Pancreas (tissue), 10 donors: ENCODE measurements around the gene RNASE13. TPM values are rescaled to one million over a fixed set of nuclear protein-coding genes. Genes with fewer than 3 reads are reported as not detected.

Source experiments
- ATAC-seq, 4 donors: fragments of 200-7000 bp; cut with Tn5 transposase; one replicate each; pipeline versions ENCODE4 v1.8.0 to v1.9.1; 2020; ENCODE audit warnings: mild to moderate bottlenecking in 4 of 4, moderate library complexity in 4 of 4
- DNase-seq, 6 donors: peaks; one replicate each; pipeline ENCODE4 v3.0.0-alpha.2; 2020
- FAIRE-seq: peaks from 2 replicates; lab custom pipeline; 2012; peaks lifted over from hg19 to GRCh38; lab: Jason Lieb, UNC
- H3K27ac ChIP-seq, 4 donors: fragments of 200-600 bp; sonication (generic); 1 replicate in 3 of 4; 2 replicates in 1 of 4; pipeline versions ENCODE4 v1.5.0 to v1.8.0; 2020
- H3K27me3 ChIP-seq, 4 donors: fragments of 200-600 bp; one replicate each; pipeline ENCODE4 v1.8.0; 2021
- H3K36me3 ChIP-seq, 3 donors: fragments of 200-600 bp; sonication (generic) in 1 of 3; one replicate each; pipeline versions ENCODE4 v1.5.0 to v1.8.0; 2020 to 2021
- H3K4me1 ChIP-seq, 3 donors: fragments of 200-600 bp; one replicate each; pipeline ENCODE4 v1.8.0; 2021
- H3K4me3 ChIP-seq, 4 donors: fragments of 200-600 bp; sonication (generic) in 2 of 4; one replicate each; pipeline versions ENCODE4 v1.5.0 to v1.8.0; 2020 to 2021
- H3K9me3 ChIP-seq, 4 donors: fragments of 200-600 bp; one replicate each; pipeline ENCODE4 v1.8.0; 2021
- CTCF ChIP-seq, 4 donors: fragments of 200-600 bp; sonication (generic) in 3 of 4; IDR thresholded peaks; one replicate each; pipeline versions ENCODE4 v1.5.0 to v1.8.0; 2021; ENCODE audit warnings: antibody characterized with exemption in 4 of 4
- WGBS, 2 donors: extraction: QIAGEN DNeasy Blood & Tissue Kit; methylation state at CpG; one replicate each; pipeline ENCODE4 v1.1.7; 2013; 5-methylcytosine and 5-hydroxymethylcytosine counted together
- intact Hi-C, 3 donors: fragments of 100-400 bp; cut with DNase I; formaldehyde crosslinking; loops; one replicate each; pipeline versions ENCODE4 v1.11.1 to v1.14.2; 2022
- polyA plus RNA-seq, 2 donors: library from polyadenylated mRNA; stranded (reverse); fragments of 200-250 nt; gene quantifications; one replicate each; pipeline ENCODE4 v1.2.3, GENCODE V29; 2013
- total RNA-seq, 6 donors: library from RNA; stranded (reverse); fragmentation: NEBNext Ultra II Directional in 4 of 6; extraction: Animal tissue kit (Norgen Biotek cat#: 25700) in 4 of 6; gene quantifications; one replicate each; pipeline versions ENCODE4 v1.2.1 to v1.2.4, GENCODE V29; 2021 to 2023
- donor health status: healthy with polysubstance abuse.
- donor health status: DM: no; HTN: no; CAD: no; lungs with moderate emphysema.
- donor health status: DM: no; HTN: no; CAD: no.
- donor health status: control.
- donor health status: control.
- donor health status: Bipolar disorder and iron deficiency.
- donor health status: DM: yes; HTN: yes; CAD: no.
- donor health status: DM: no; HTN: no; CAD: no.
- donor health status: DM: no; HTN: no; CAD: no.
- donor health status: DM: yes; HTN: yes; CAD: no.

The RNASE13 gene
- total and polyA plus RNA-seq, 8 donors: 0.08 to 0.23 (median 0.13) TPM; not detected in 4

- intact Hi-C loops: no loop called here
- Histone ChIP-seq H3K36me3 (peaks cover 0 to 38% (median 13%) of the 10 kb centered on the region in 3 donors), H3K9me3 (no peaks in the 10 kb centered on the region), H3K4me3 (no peak overlapping the region), H3K27me3 (no peaks in the 10 kb centered on the region), H3K4me1 (no peaks in the 10 kb centered on the region), H3K27ac (no peak overlapping the region)
- no peak for TF ChIP-seq CTCF (IDR thresholded peaks at IDR 0.05)
- ATAC-seq (no peak), DNase-seq (peak in 2 of 6 donors; percentile 39 to 81), FAIRE-seq (no peak)
- whole genome bisulfite sequencing, 2 donors: 87 to 91% methylated on average over 18 to 26 of the region's 26 CpGs
Measured at GRCh38 chr14:21074398-21075272, 40.0 kb upstream of the RNASE13 start.

DNA sequence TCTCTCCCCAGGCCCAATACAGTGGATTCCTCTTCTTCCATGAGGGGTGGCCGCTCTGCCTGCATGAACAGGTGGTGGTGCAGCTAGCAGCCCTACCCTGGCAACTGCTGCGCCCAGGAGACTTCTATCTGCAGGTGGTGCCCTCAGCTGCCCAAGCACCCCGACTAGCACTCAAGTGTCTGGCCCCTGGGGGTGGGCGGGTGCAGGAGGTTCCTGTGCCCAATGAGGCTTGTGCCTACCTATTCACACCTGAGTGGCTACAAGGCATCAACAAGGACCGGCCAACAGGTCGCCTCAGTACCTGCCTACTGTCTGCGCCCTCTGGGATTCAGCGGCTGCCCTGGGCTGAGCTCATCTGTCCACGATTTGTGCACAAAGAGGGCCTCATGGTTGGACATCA is 39.3 kb upstream of the RNASE13 start:
- DNase-seq: no peak
- Histone ChIP-seq H3K4me1 (peaks cover 0 to 5% (median 2%) of the 10 kb centered on the region in 3 donors), H3K4me3 (no peak overlapping the region), H3K27me3 (no peaks in the 10 kb centered on the region), H3K9me3 (no peaks in the 10 kb centered on the region), H3K36me3 (peaks cover 0 to 31% (median 13%) of the 10 kb centered on the region in 3 donors), H3K27ac (no peak overlapping the region)
- no peak for TF ChIP-seq CTCF (IDR thresholded peaks at IDR 0.05)
- FAIRE-seq: no peak
- no peak for ATAC-seq
- WGBS, 2 donors: 90 to 91% methylated on average over 9 of the region's 9 CpGs
- intact Hi-C loops: no loop called here

GRCh38 chr14:21072781-21073339 is 38.3 kb upstream of the RNASE13 start:
- TF ChIP-seq CTCF (IDR thresholded peaks at IDR 0.05): no peak
- intact Hi-C loops: no loop called here
- Histone ChIP-seq H3K27ac (peak overlapping the region in 3 of 4 donors; percentile 5 to 88 (median 76)), H3K36me3 (peaks cover 0 to 25% (median 13%) of the 10 kb centered on the region in 3 donors), H3K4me1 (peaks cover 0 to 9% (median 5%) of the 10 kb centered on the region in 3 donors), H3K4me3 (no peak overlapping the region), H3K27me3 (no peaks in the 10 kb centered on the region), H3K9me3 (no peaks in the 10 kb centered on the region)
- ATAC-seq (no peak), FAIRE-seq (no peak), DNase-seq (no peak)
- WGBS, 2 donors: 68 to 71% methylated on average over 9 of the region's 9 CpGs

- Histone ChIP-seq H3K4me1 (peaks cover 0 to 9% (median 5%) of the 10 kb centered on the region in 3 donors), H3K4me3 (peak overlapping the region in 3 of 4 donors; percentile 47 to 77 (median 65)), H3K36me3 (peaks cover 0 to 17% (median 13%) of the 10 kb centered on the region in 3 donors), H3K9me3 (no peaks in the 10 kb centered on the region), H3K27me3 (no peaks in the 10 kb centered on the region), H3K27ac (peak overlapping the region; percentile 70 to 88 (median 78))
- intact Hi-C loops: no loop called here
- FAIRE-seq (no peak), ATAC-seq (no peak), DNase-seq (no peak)
- TF ChIP-seq CTCF (IDR thresholded peaks at IDR 0.05): no peak
- WGBS, 2 donors: 44 to 54% methylated on average over 4 of the region's 4 CpGs
Measured at GRCh38 chr14:21072031-21072473, 37.4 kb upstream of the RNASE13 start.
